H1 (cell line): ENCODE measurements around the gene EPN2. TPM values are rescaled to one million over a fixed set of nuclear protein-coding genes. Genes with fewer than 3 reads are reported as not detected.

ENCODE experiments used
- BCL11A ChIP-seq, 2 experiments: IDR thresholded peaks; one replicate each; pipeline ENCODE4 v1.6.1; 2011; ENCODE audit warnings: low read depth in 2 of 2, low read length in 2 of 2, mild to moderate bottlenecking in 2 of 2
- SP4 ChIP-seq: IDR thresholded peaks from 2 replicates; pipeline ENCODE4 v1.6.1; 2012; ENCODE audit warnings: low read length, inconsistent platforms
- TBP ChIP-seq: IDR thresholded peaks from 2 replicates; pipeline ENCODE4 v1.6.1; 2011; ENCODE audit warnings: low read depth, low read length, improper control_type of control experiment
- polyA plus RNA-seq, 7 experiments: library from polyadenylated mRNA; depleted of rRNA in 3 of 7; stranded (reverse) in 5 of 7; unstranded in 2 of 7; fragments of >200 nt in 5 of 7; fragments of 200-250 nt in 2 of 7; gene quantifications; 1 replicate in 5 of 7; 2 replicates in 1 of 7; 4 replicates in 1 of 7; pipeline versions ENCODE4 v1.2.1 to v1.2.3, GENCODE V29; 2011 to 2013; ENCODE audit warnings: missing spikeins in 2 of 7, mixed read lengths in 2 of 7
- total RNA-seq: library from RNA; stranded (reverse); fragmentation: NEBNext Ultra II Directional; extraction: Animal tissue kit (Norgen Biotek cat#: 25700); gene quantifications from 2 replicates; pipeline ENCODE4 v1.2.1, GENCODE V29; 2021
- TF ChIP-seq, protein P1 (sequence below): fragments of 300-600 bp; sonication (generic); IDR thresholded peaks from 2 replicates; pipeline ENCODE4 v1.7.1; 2012; ENCODE audit warnings: low read length, moderate library complexity, mild to moderate bottlenecking, inconsistent platforms; ENCODE audit not compliant: insufficient replicate concordance

The EPN2 gene
- total and polyA plus RNA-seq, 2 of the 8 experiments (the other 6 are each of a cell fraction or from before 2014, with no cell fraction given), result 28.7 to 55.8 TPM

DNA sequence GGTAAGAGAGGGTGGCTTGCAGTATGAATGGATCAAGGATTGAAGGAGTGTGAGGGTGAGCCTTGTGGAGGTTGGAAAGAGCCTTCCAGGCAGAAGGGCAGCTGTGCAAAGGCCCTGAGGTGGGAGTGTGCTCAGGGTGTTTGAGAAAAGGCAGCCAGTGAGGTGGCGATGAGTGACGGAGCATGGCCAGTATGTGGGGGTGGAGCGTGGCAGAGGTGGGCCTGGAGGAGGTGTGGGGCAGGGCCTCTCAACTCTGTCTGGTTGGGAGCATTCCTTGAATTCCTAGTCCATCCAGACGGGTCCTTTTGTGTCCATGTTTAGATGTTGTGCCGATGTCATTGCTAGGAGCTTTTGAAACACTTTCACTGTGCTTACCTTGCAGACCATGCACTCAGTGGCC lies 51.3 kb downstream of the EPN2 start (continued):
- TF ChIP-seq, protein P1, sequence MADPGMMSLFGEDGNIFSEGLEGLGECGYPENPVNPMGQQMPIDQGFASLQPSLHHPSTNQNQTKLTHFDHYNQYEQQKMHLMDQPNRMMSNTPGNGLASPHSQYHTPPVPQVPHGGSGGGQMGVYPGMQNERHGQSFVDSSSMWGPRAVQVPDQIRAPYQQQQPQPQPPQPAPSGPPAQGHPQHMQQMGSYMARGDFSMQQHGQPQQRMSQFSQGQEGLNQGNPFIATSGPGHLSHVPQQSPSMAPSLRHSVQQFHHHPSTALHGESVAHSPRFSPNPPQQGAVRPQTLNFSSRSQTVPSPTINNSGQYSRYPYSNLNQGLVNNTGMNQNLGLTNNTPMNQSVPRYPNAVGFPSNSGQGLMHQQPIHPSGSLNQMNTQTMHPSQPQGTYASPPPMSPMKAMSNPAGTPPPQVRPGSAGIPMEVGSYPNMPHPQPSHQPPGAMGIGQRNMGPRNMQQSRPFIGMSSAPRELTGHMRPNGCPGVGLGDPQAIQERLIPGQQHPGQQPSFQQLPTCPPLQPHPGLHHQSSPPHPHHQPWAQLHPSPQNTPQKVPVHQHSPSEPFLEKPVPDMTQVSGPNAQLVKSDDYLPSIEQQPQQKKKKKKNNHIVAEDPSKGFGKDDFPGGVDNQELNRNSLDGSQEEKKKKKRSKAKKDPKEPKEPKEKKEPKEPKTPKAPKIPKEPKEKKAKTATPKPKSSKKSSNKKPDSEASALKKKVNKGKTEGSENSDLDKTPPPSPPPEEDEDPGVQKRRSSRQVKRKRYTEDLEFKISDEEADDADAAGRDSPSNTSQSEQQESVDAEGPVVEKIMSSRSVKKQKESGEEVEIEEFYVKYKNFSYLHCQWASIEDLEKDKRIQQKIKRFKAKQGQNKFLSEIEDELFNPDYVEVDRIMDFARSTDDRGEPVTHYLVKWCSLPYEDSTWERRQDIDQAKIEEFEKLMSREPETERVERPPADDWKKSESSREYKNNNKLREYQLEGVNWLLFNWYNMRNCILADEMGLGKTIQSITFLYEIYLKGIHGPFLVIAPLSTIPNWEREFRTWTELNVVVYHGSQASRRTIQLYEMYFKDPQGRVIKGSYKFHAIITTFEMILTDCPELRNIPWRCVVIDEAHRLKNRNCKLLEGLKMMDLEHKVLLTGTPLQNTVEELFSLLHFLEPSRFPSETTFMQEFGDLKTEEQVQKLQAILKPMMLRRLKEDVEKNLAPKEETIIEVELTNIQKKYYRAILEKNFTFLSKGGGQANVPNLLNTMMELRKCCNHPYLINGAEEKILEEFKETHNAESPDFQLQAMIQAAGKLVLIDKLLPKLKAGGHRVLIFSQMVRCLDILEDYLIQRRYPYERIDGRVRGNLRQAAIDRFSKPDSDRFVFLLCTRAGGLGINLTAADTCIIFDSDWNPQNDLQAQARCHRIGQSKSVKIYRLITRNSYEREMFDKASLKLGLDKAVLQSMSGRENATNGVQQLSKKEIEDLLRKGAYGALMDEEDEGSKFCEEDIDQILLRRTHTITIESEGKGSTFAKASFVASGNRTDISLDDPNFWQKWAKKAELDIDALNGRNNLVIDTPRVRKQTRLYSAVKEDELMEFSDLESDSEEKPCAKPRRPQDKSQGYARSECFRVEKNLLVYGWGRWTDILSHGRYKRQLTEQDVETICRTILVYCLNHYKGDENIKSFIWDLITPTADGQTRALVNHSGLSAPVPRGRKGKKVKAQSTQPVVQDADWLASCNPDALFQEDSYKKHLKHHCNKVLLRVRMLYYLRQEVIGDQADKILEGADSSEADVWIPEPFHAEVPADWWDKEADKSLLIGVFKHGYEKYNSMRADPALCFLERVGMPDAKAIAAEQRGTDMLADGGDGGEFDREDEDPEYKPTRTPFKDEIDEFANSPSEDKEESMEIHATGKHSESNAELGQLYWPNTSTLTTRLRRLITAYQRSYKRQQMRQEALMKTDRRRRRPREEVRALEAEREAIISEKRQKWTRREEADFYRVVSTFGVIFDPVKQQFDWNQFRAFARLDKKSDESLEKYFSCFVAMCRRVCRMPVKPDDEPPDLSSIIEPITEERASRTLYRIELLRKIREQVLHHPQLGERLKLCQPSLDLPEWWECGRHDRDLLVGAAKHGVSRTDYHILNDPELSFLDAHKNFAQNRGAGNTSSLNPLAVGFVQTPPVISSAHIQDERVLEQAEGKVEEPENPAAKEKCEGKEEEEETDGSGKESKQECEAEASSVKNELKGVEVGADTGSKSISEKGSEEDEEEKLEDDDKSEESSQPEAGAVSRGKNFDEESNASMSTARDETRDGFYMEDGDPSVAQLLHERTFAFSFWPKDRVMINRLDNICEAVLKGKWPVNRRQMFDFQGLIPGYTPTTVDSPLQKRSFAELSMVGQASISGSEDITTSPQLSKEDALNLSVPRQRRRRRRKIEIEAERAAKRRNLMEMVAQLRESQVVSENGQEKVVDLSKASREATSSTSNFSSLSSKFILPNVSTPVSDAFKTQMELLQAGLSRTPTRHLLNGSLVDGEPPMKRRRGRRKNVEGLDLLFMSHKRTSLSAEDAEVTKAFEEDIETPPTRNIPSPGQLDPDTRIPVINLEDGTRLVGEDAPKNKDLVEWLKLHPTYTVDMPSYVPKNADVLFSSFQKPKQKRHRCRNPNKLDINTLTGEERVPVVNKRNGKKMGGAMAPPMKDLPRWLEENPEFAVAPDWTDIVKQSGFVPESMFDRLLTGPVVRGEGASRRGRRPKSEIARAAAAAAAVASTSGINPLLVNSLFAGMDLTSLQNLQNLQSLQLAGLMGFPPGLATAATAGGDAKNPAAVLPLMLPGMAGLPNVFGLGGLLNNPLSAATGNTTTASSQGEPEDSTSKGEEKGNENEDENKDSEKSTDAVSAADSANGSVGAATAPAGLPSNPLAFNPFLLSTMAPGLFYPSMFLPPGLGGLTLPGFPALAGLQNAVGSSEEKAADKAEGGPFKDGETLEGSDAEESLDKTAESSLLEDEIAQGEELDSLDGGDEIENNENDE, result no peak
- TF ChIP-seq TBP, result no peak
- no peak for TF ChIP-seq BCL11A (IDR thresholded peaks at IDR 0.05; ENCODE audit: low read depth in 2 of 2, low read length in 2 of 2)
- TF ChIP-seq SP4, result no peak
